GM21367 (cell line): ENCODE results near the gene DNASE1L1.
A peak's percentile ranks its signal among the peaks of the same experiment; 100 is the strongest.

ENCODE experiments used
- ATAC-seq: cut with Tn5 transposase; IDR thresholded peaks from one replicate; pipeline ENCODE4 v1.9.1; 2021; ENCODE audit not compliant: unreplicated experiment

Gene DNASE1L1

GRCh38 chrX:154384284-154384892, 24.7 kb downstream of the DNASE1L1 start:
- ATAC-seq = no peak

GRCh38 chrX:154383359-154384283, 25.4 kb downstream of the DNASE1L1 start:
- ATAC-seq = no peak

DNA sequence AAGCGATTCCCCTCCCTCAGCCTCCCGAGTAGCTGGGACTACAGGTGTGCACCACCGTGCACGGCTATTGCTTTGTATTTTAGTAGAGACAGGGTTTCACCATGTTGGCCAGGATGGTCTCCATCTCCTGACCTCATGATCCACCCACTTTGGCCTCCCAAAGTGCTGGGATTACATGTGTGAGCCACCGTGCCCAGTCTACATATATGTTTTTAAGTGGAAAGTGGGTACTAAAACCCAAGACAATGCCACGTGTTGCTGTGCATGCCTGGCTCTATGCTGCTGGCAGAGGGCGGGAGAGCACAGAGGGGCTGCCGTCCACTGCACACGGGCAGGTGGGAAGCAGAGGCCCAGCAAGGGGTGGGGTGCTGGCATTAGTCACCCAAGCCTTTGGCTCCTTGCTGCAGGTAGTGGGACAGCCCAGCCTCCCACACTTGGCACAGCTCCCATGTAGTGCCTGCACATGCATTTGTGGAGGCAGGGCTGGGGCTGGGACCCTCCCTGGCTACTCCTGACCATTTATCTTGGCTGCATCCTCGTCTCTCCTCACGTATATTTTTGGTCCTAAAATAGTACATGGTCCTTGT, 26.5 kb downstream of the DNASE1L1 start:
- ATAC-seq = no peak

DNA sequence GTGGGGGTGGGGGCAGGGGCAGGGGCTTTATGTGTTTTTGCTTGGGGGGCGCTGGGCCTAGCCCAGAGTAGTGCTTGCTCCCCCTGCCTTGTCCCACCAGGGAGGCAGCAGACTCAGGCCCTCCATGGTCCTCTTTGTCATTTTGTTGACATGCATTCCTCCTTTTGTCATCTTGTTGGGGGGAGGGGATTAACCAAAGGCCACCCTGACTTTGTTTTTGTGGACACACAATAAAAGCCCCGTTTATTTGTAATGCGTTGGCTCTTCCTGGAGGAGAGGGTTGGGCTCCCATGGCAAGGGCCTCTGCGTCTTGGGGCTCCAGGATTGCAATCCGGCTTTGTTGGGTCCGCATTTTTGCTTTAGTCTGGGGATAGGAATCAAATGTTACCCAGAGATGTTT, 27.8 kb downstream of the DNASE1L1 start:
- ATAC-seq = no peak

- no peak for ATAC-seq
These were observed 28.3 kb downstream of the DNASE1L1 start for GRCh38 chrX:154380787-154381186.

DNA sequence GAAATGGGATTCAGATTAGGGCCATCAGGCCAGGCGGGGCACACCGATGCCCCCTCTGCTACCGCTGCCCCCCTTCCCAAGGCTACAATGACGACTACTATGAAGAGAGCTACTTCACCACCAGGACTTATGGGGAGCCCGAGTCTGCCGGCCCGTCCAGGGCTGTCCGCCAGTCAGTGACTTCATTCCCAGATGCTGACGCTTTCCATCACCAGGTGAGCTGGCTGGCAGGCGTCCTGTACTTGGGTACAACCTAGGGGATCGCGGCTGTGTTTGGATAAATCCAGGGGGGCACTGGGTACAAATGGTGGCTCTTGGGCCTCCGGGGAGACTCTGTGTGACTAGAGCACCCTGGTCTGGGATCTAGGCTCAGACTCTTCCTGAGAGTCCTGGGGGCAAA, 28.9 kb downstream of the DNASE1L1 start:
- ATAC-seq = no peak

DNA sequence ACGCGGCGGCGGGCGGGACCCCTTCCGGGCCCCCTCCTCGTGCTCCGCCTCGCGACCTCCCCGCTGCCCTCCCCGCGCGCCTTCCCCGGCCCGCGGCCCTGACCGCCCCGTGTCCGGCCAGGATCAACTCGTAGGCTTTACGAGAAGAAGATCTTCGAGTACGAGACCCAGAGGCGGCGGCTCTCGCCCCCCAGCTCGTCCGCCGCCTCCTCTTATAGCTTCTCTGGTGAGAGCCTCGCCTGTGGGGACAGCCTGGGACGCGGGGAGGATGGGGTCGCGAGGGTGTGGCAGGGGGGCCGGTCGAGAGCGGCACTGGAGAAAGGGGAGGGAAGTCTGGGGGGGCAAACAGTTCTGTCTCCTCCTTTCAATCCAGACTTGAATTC, 29.5 kb downstream of the DNASE1L1 start:
- no peak for ATAC-seq

- ATAC-seq = peak; percentile 78
These were observed 30.1 kb downstream of the DNASE1L1 start, which contains the start of gene EMD for GRCh38 chrX:154378799-154379568. Gene EMD (plus strand): TSS chrX:154379295. CDS start chrX:154379485, 190 bp downstream.

DNA sequence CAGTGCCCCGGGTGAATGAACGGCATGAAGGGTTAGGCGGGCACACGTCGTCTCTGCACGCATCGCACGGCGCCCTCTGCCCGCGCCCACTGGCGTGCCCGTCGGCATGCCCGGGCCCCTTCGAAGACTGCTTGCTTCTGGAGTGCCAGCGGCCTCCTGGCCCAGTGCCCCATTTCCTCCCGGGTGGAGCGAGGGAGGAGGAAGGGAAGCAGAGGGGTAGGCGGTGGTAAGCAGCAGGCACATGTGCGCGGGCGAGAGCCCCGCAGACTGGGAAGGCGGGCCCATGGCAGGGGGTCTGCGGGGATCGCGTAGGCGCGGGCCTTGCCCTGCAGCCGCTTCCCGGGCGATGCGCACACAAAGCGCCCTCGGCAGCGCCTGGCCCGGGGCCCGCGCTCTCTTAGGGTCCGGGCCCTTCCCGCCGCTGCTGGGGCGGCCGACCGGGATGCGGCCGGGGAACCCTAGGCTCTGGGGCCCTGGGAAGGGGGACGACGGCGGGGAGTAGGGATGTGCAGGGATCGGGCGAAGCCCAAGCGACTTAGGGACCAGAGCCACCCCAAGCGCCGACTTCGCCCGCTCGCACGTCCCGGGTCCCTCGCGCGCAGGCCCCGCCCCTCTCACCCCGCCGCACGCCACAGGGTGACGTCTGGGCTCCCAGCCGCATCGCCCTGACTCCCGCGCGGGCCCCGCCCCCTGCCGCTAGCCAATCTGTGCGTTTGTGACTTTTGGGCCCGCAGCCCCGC, 30.8 kb downstream of the DNASE1L1 start:
- ATAC-seq = peak; percentile 3

DNA sequence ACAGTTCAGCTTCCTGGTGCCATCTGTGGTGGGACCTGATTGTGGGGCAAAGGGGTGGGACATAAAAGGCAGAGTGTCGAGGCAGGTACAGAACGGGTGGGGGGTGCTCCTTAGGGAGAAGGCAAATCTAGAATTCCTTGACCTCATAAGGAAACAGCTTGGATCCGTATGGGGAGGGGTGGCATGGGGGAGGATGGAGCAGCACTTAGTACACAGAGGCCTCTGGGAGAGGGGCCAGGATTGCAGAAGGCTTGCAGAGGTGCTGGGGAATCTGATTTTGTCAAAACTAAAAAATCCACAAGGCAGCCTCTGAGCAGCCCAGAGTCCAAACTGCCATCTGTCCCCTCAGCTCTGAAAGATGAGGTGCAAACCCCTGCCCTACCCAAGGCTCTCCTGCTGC, 32.3 kb downstream of the DNASE1L1 start:
- ATAC-seq = no peak

DNA sequence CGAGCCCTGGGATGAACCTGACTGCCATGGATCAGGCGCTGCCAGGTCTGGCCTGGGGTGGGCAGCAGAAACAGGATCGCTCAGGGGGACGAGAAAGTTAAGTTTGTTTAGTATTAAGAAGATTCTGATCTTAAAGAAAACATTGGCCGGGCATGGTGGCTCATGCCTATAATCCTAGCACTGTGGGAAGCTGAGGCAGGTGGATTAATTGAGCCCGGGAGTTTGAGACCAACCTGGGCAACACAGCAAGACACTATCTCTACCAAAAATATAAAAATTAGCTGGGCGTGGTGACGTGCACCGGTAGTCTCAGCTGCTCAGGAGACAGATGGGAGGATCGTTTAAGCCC, 33.9 kb downstream of the DNASE1L1 start:
- no peak for ATAC-seq

DNA sequence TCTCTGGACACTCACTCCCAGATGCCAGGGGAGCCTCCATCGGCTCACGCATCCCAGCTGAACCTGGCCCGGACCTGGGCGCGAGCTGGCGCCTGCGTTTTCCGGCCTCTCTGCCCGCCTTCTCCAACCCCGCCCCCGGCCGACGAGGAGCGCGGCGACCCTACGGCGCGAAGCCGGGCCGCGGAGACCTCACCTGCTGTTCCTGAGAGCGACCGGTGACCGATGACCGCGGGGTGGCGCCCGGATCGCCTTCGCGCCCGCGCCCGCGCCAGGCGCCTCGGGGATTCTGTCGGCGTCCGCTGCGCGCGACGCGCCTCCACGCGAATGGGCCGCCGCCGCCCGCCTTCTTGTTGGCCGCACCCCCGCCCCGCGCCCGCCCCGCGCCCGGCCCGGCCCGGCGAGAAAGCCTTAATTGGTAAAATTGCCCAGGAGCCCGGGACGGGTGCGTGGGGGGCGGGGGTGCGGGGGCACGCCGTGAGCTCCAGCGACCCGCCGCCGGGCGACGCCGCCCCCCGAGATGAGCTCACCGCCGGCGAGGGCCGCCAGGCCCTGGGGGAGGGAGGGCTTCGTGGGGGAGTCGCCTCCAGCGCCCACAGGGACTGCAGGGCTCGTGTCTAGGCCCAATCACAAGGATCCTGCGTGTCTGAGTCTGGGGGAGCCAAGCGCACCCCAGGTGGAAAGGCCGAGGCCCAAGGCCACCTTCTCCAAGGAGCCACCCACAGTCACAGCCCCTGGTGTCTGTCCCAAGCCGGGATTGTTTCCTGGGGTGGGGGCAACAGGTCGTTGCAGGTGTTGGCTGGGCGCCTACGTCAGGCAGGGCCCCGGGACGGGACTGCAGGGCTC, 34.5 kb downstream of the DNASE1L1 start, which contains the start of gene FLNA:
TSS of gene FLNA (minus strand) at position 322 of the 843 bp plus-strand sequence. CDS start 3,389 bp downstream, outside the sequence.
- ATAC-seq = no peak

DNA sequence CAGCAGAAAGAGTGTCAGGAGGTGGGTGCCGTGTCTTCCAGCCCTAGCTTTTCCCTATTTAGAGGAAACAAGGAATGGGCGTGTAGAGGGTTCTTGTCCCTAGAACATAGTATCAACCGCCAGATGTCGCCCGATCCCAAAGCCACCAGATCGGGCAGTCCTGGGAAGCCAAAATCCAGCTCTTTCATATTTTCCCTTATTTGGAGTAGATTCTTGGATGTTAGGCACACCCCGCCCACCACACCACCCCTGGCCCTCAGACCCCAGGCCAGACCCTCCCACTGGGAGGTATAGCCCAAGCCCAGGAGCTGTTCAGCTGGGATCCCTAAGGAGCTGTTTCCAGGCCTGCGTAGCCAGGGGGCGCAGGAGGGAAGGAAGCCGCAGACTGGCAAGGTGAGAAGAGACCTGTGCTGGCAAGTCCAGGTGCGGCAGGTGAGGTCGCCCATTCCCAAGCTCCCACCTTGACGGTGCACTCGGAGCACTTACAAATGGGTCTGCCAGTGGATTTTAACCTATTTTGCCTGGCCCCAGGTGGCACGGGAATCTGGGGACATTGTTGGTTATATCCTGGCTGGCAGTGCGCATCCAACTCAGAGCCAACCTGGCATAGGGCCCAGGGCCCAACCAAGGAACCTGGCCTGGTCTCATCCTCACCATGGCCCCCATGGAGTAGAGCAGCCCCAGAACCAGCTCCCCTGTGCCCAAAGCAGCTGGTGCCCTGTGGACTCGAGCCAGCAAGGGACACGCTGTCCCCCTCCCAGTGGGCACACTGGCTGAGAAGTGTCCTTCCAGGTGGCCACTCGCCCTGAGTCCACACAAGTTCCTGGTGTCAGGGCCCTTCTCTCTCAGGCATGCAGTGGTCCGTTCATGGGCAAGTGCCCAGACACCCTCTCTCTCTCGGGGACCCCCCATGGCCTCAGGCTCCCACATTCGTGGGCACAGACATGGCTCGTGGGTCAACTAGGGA, 35.4 kb downstream of the DNASE1L1 start:
- no peak for ATAC-seq

DNA sequence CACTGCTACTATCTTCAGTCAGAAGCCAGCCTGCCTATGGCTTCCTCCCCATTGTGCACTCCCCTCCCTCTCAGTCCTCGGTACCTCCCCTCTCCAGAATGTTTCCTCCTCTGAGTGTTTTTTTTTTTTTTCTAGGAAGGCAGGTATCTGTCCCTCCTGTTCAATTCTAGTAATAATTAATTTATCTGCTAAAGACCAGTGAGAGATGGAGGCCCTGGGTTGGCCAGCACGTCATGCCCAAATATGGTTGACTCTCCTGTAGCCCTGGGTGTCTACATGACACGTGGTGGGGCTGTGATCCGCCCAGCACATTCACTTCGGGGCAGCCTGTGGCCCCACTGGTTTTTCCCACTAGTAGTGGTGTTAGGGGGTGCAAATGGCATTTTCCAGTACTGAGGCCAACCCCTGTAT, 36.4 kb downstream of the DNASE1L1 start:
- ATAC-seq = no peak

GRCh38 chrX:154371789-154372300, 37.2 kb downstream of the DNASE1L1 start:
- no peak for ATAC-seq

DNA sequence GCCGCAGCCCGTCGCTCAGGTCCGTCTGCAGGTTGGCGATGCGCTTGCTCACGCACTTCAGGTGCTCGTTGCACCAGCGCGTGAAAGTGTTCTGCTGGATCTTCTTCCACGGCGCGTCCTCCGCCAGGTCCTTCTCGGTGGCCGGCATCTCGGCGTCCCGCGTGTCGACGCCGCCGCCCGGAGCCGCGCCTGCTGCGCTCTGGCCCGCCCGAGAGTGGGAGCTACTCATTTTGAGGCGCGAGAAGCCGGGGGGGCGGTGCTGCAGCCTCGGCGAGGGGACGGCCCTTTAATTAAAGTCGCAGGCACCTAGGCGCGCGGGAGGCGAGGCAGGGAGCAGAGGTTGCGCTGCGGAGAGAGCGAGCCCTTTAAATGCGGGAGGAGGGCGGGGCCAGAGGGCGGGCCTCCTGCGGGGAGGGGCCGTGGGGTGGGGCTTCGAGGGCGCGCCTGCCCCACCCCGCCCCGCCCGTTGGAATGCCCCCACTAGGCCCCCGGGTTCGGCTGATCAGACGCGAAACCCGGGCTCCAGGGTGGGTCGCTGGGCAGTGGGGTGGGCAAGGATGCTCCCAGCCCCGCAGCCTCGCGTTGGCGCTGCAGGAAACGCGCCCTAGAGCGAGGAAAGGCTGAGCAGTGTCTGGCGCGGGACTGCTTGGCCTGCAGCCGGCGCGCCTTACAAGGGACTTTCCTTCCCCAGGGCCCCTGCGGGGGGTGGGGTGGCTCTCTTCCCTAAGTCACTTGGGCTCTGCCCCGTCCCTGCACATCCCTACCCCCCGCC, 37.9 kb downstream of the DNASE1L1 start:
- peak; percentile 43 for ATAC-seq

GRCh38 chrX:154370300-154371016, 38.6 kb downstream of the DNASE1L1 start:
- ATAC-seq = no peak
